Measurements from ENCODE around the gene WWC2.

GRCh38 chr4:183195534-183195933 is 96.5 kb downstream of the WWC2 start:
- no peak for TF ChIP-seq CTCF (IDR thresholded peaks at IDR 0.05)
- TF ChIP-seq POLR2A (IDR thresholded peaks at IDR 0.05) = no peak
- TF ChIP-seq EP300 (IDR thresholded peaks at IDR 0.05) = no peak
